ENCODE measurements around the gene CCDC50.

Gene CCDC50

GRCh38 chr3:191362524-191363090 lies 33.4 kb downstream of the CCDC50 start:
- H3K27ac ChIP-seq, result no peak overlapping the region
- TF ChIP-seq CTCF (IDR thresholded peaks at IDR 0.05), result no peak

GRCh38 chr3:191363221-191363620 lies 34.0 kb downstream of the CCDC50 start:
- TF ChIP-seq CTCF (IDR thresholded peaks at IDR 0.05) (no peak), ZFX (IDR thresholded peaks at IDR 0.05; ENCODE audit: borderline replicate concordance) (no peak)

GRCh38 chr3:191366675-191367074 lies 37.5 kb downstream of the CCDC50 start:
- H3K27ac ChIP-seq, result no peak overlapping the region
- TF ChIP-seq ZFX (IDR thresholded peaks at IDR 0.05; ENCODE audit: borderline replicate concordance) (no peak), CTCF (IDR thresholded peaks at IDR 0.05) (no peak)

More at GRCh38 chr3:191363221-191363620, 34.0 kb downstream of the CCDC50 start:
- no peak overlapping the region for H3K27ac ChIP-seq

GRCh38 chr3:191368755-191369615 lies 39.8 kb downstream of the CCDC50 start:
- TF ChIP-seq CTCF (IDR thresholded peaks at IDR 0.05) (no peak), ZFX (IDR thresholded peaks at IDR 0.05; ENCODE audit: borderline replicate concordance) (no peak)
- no peak overlapping the region for H3K27ac ChIP-seq

GRCh38 chr3:191369616-191370010 lies 40.4 kb downstream of the CCDC50 start:
- TF ChIP-seq CTCF (IDR thresholded peaks at IDR 0.05), result no peak
- no peak for TF ChIP-seq ZFX (IDR thresholded peaks at IDR 0.05; ENCODE audit: borderline replicate concordance)
- H3K27ac ChIP-seq, result no peak overlapping the region

GRCh38 chr3:191372122-191372521 lies 42.9 kb downstream of the CCDC50 start:
- no peak overlapping the region for H3K27ac ChIP-seq
- TF ChIP-seq ZFX (IDR thresholded peaks at IDR 0.05; ENCODE audit: borderline replicate concordance) (no peak), CTCF (IDR thresholded peaks at IDR 0.05) (no peak)

GRCh38 chr3:191373327-191373726 lies 44.1 kb downstream of the CCDC50 start:
- no peak for TF ChIP-seq CTCF (IDR thresholded peaks at IDR 0.05)
- TF ChIP-seq ZFX (IDR thresholded peaks at IDR 0.05; ENCODE audit: borderline replicate concordance), result no peak

More at GRCh38 chr3:191373327-191373726, 44.1 kb downstream of the CCDC50 start:
- H3K27ac ChIP-seq, result no peak overlapping the region
